ENCODE results near the gene KIAA0319L.
A peak's percentile ranks its signal among the peaks of the same experiment; 100 is the strongest.
"Not testable (repeated sequence)": the region's sequence is repeated elsewhere in the genome, so short reads cannot be mapped to it uniquely, and the experiment has no call there.

KIAA0319L gene

DNA sequence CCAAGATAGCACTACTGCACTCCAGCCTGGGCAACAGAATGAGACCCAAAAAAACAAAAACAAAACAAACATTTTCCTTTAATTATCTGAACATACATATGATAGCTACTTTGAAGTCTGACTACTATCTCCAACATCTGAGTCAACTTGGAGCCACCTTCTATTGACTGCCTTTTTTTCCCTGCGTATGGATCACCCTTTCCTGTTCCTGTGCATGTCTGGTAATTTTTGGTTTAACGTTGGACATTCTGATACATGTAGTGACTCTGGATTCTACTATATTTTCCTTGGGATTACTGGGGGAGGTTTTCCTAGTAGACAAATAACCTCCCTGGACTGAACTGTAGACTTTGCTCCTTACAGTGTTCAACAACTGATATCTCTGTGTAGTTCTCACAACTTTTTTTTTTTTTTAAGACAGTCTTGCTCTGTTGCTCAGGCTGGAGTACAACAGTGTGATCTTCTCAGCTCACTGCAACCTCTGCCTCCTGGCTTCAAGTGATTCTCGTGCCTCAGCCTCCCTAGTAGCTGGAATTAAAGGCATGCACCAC, 70.3 kb downstream of the KIAA0319L start:
- no peak for DNase-seq (ENCODE audit: low read depth)
- no peak for TF ChIP-seq CTCF (conservative IDR thresholded peaks at IDR 0.05; ENCODE audit: low read length)
- H3K4me3 ChIP-seq (ENCODE audit: low read length) = no peak overlapping the region

- DNase-seq (ENCODE audit: low read depth) = no peak
- no peak for TF ChIP-seq CTCF (conservative IDR thresholded peaks at IDR 0.05; ENCODE audit: low read length)
- H3K4me3 ChIP-seq (ENCODE audit: low read length) = no peak overlapping the region
These were observed 76.0 kb downstream of the KIAA0319L start for GRCh38 chr1:35481229-35481628.

- H3K4me3 ChIP-seq (ENCODE audit: low read length) = no peak overlapping the region
- no peak for DNase-seq (ENCODE audit: low read depth)
- TF ChIP-seq CTCF (conservative IDR thresholded peaks at IDR 0.05; ENCODE audit: low read length) = no peak
These were observed 79.3 kb downstream of the KIAA0319L start for GRCh38 chr1:35477870-35478269.

DNA sequence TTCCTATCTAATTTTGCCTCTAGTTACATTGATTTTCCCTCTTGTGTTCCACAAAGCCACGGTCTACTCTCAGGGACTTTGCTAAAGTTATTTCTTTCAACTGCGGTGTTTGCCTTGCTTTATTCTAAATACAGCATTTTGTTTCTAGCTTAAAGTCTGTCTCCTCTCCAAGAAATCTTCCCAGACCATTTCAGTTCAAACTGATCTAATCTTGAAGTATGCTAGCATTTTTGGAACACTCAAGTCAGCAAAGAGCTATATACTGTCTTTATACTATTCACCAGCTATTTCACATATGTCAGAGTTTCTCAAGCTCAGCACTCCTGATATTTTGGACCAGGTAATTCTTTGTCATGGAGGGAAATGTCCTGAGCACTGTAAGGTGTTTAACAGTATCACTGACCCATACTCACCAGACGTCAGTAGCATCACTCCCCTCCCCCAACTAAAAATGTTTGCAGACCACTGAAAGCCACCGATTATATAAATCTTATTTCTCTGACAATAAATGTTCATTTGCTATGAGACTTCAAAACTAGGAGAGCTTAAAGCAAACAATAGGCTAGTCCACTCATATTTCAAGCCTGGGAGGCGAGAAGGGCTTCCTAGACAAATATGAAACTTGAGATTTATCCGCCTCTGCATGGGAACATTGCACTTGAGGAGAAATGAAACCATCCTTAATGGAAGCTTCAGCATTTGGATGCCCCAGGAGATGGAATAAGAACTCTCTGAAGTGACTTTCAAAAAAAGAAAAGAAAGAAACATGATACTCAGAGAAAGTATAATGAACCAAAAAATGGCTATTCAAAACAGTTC, 81.1 kb downstream of the KIAA0319L start:
- DNase-seq (ENCODE audit: low read depth) = no peak
- H3K4me3 ChIP-seq (ENCODE audit: low read length) = no peak overlapping the region
- TF ChIP-seq CTCF (conservative IDR thresholded peaks at IDR 0.05; ENCODE audit: low read length) = no peak

- no peak for TF ChIP-seq CTCF (conservative IDR thresholded peaks at IDR 0.05; ENCODE audit: low read length)
- DNase-seq (ENCODE audit: low read depth) = peak; percentile 24
- H3K4me3 ChIP-seq (ENCODE audit: low read length) = no peak overlapping the region
These were observed 81.8 kb downstream of the KIAA0319L start for GRCh38 chr1:35475356-35475755.

DNA sequence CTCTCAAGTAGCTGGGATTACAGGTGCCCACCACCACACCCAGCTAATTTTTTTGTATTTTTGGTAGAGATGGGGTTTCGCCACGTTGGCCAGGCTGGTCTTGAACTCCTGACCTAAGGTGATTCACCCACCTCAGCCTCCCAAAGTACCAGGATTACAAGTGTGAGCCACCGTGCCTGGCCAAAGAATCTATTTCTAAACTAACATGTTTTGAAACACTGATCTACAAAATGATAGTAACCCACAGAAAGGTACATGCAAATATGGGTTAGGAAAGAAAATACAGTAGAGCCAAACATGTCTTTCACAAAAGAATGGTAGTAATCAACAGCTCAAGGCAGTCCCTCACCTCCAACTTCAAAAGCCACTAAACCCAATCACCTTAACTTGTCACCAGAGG, 84.0 kb downstream of the KIAA0319L start:
- DNase-seq (ENCODE audit: low read depth) = not testable (repeated sequence)

DNA sequence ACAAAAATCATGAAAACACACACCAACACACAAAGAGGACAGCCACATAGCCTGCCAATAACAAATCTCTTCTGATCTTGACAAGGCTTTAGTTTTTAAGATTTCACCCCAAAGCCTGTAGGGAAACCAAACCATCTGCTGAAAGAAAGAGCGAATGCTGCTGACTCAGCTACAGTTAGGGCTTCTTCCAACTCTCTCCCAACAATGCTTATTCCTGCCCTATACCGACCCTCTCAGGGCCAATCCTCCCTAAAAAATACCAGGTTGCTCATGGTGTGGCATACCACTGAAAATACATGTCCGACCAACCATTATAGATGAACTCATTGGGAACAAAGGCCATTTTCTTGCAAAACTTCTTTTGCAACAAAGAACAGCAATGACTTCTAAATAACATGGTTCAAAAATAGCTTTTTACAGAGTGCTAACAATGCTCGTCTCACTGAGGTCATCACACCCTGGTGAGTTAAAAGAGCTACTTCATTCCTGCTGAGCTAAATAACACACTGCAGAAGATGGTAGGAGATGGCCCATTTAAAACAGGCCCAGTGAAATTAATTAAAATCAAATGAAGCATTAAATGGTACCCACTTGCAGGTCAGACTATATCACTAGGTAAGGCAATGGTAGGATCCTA, 86.1 kb downstream of the KIAA0319L start:
- no peak for DNase-seq (ENCODE audit: low read depth)
- H3K4me3 ChIP-seq (ENCODE audit: low read length) = no peak overlapping the region
- TF ChIP-seq CTCF (conservative IDR thresholded peaks at IDR 0.05; ENCODE audit: low read length) = no peak

More for the DNA sequence above, 84.0 kb downstream of the KIAA0319L start:
- H3K4me3 ChIP-seq (ENCODE audit: low read length) = not testable (repeated sequence)
